ENCODE data around the gene PTPRD.
A peak's percentile ranks its signal among the peaks of the same experiment; 100 is the strongest.

The PTPRD gene

GRCh38 chr9:8447601-8448000 is 2165.2 kb downstream of the PTPRD start:
- no peak for DNase-seq

GRCh38 chr9:8437876-8438275 is 2174.9 kb downstream of the PTPRD start:
- DNase-seq: no peak

GRCh38 chr9:8437259-8437658 is 2175.5 kb downstream of the PTPRD start:
- no peak for DNase-seq

- DNase-seq: no peak
Observed at GRCh38 chr9:8436786-8437185, 2176.0 kb downstream of the PTPRD start.

- DNase-seq: no peak
Observed at GRCh38 chr9:8434621-8435020, 2178.2 kb downstream of the PTPRD start.

- DNase-seq: no peak
Observed at GRCh38 chr9:8432224-8432623, 2180.6 kb downstream of the PTPRD start.

- no peak for DNase-seq
Observed at GRCh38 chr9:8431505-8431904, 2181.3 kb downstream of the PTPRD start.

GRCh38 chr9:8430945-8431344 is 2181.9 kb downstream of the PTPRD start:
- DNase-seq: no peak

- no peak for DNase-seq
Observed at GRCh38 chr9:8429768-8430167, 2183.0 kb downstream of the PTPRD start.

- no peak for DNase-seq
Observed at GRCh38 chr9:8429157-8429556, 2183.6 kb downstream of the PTPRD start.

GRCh38 chr9:8428389-8428788 is 2184.4 kb downstream of the PTPRD start:
- DNase-seq: no peak

GRCh38 chr9:8424786-8425410 is 2187.9 kb downstream of the PTPRD start:
- DNase-seq: no peak

- no peak for DNase-seq
Observed at GRCh38 chr9:8420416-8420815, 2192.4 kb downstream of the PTPRD start.

GRCh38 chr9:8419596-8420275 is 2193.1 kb downstream of the PTPRD start:
- DNase-seq: no peak

- no peak for DNase-seq
Observed at GRCh38 chr9:8417341-8417740, 2195.5 kb downstream of the PTPRD start.

- no peak for DNase-seq
Observed at GRCh38 chr9:8412327-8412726, 2200.5 kb downstream of the PTPRD start.

- DNase-seq: no peak
Observed at GRCh38 chr9:8408575-8409190, 2204.1 kb downstream of the PTPRD start.

- DNase-seq: peak; percentile 36
Observed at GRCh38 chr9:8401961-8402705, 2210.7 kb downstream of the PTPRD start.

GRCh38 chr9:8400378-8400777 is 2212.4 kb downstream of the PTPRD start:
- no peak for DNase-seq

GRCh38 chr9:8395022-8395421 is 2217.8 kb downstream of the PTPRD start:
- DNase-seq: no peak

- no peak for DNase-seq
Observed at GRCh38 chr9:8394341-8394740, 2218.5 kb downstream of the PTPRD start.

- no peak for DNase-seq
Observed at GRCh38 chr9:8392866-8393265, 2219.9 kb downstream of the PTPRD start.

- DNase-seq: no peak
Observed at GRCh38 chr9:8391566-8391965, 2221.2 kb downstream of the PTPRD start.

GRCh38 chr9:8391132-8391531 is 2221.7 kb downstream of the PTPRD start:
- no peak for DNase-seq
